Ammon's horn (tissue), 1 donor: ENCODE data around the gene CRHR2.

Source experiments
- DNase-seq: peaks from one replicate; pipeline ENCODE4 v3.0.0-alpha.2; 2016; ENCODE audit warnings: low spot score

Gene CRHR2

DNA sequence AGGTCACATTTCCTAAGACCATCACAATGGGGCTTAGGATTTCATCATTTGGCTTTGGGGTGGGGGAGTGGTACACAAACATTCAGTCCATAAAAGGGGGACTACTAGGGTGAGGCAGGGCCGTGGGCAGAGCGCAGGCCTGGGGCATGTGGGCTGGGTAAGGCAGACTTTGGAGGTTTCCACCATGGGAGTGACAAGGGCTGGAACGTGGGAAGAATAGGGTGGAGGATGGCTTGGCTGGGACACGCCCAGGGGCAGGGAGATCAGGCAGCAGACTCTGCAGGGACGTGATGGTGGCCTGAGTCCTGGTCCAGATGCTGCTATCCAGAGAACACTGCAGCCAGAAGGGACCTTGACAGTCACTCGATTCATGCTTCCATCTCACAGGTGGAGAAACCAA is 24.7 kb upstream of the CRHR2 start:
- no peak for DNase-seq

DNA sequence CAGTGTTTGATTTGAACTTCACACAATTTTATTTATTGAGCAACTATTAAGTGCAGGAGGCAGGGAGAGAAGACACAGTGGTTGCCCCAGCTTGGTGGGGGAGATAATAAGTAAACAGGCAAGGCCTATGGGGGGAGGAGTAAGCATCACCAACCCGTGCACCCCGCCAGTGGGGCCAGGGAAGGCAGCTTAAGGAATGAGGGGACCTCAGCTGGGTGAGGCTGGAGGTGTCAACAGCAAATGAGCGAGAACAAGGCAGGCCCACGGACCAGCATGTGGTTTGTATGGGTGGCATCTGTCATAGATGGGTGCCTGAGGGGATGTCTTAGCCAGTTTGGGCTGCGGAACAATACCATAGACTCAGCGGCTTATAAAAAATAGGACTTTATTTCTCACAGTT is 24.1 kb upstream of the CRHR2 start:
- DNase-seq = no peak

DNA sequence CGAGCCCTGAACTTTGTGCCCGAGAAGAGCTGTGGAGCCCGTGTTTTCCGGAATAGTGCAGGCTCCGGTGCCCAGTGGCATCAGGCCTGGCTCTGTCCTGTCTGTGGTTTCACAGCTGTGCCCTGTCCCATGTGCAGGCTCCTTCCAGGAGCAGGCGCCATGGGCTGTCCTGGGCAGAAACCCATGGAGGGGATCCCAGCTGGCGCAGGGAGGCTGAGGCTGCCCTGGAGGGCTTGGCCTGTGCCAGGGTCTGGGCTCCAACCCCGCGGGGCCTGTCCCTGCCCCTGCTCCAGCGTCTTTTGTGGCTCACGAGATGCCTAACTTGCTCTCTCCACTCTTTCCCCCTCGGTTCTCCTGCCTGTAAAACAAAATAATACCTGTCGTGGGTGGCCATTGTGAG is 23.3 kb upstream of the CRHR2 start:
- DNase-seq = no peak

DNA sequence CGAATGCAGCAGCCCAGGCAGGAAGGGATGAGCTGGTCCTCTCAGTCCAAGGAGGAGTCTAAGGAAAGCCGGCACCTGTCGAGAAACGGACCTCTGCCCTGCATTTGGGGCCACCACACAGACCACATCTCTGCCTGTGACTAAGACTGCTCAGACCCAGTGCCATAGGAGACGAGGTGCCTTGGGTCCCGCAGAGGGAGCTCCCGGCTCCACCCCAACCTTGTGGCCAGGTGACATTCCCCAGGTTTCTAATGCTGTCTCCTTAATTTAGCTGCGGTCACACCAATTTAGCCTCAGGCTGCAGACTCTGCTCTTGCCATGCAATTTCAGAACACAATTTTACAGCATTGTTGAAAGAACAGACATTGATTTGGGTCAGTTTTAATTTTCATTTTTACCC is 22.8 kb upstream of the CRHR2 start:
- DNase-seq = no peak

DNA sequence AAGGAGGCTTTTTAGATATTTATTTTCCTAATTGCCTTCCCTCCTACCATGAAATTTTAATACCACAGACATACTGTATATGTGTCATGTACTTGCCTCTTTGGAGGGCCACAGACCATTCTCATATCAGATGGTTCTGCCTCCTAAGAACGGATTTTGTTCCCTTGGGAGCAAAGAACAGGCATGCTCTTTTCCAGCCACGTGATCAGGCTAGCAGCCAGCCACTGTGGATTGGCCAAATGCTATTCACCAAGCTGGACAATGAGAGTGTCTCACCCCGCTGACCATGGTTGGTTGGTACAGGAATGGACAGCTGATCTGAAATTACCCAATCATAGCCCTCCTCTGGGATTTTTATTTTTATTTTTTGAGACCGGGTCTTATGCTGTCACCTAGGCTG is 21.5 kb upstream of the CRHR2 start:
- DNase-seq = no peak

DNA sequence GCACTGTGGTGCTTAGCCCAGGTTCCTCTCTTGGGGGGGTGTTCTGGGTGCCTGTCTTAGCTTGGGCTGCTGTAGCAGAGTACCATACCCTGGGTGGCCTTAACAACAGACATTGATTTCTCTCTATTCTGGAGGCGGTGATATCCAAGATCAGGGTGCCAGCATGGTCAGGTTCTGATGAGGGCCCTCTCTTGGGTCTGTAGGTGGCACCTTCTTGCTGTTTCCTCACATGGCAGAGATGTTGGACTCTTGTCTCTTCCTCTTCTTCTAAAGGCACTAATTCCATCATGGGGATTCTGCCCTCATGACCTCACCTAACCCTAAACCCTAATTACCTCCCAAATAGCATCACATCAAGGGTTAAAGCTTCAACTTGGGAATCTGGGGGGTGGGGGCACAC is 19.9 kb upstream of the CRHR2 start:
- no peak for DNase-seq

DNA sequence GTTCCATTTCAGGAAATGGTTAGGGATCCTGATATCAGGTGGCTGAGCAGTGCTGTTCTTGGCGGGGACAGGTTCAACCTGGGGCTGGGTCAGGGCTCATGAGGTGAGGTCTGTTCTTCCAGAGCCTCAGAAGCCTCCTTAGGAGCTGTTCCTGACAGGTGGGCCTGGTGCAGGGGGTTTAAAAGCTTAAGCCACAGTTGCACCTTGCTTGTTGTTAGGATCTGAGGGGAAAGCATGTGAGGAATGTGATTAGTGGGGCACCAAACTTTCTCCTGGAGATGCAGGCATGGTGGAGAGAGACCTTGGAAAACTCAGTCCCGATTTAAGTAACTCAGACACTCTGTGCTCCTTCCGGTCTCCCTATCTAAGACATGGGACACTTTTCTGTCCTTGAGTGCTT is 18.7 kb upstream of the CRHR2 start:
- no peak for DNase-seq

DNA sequence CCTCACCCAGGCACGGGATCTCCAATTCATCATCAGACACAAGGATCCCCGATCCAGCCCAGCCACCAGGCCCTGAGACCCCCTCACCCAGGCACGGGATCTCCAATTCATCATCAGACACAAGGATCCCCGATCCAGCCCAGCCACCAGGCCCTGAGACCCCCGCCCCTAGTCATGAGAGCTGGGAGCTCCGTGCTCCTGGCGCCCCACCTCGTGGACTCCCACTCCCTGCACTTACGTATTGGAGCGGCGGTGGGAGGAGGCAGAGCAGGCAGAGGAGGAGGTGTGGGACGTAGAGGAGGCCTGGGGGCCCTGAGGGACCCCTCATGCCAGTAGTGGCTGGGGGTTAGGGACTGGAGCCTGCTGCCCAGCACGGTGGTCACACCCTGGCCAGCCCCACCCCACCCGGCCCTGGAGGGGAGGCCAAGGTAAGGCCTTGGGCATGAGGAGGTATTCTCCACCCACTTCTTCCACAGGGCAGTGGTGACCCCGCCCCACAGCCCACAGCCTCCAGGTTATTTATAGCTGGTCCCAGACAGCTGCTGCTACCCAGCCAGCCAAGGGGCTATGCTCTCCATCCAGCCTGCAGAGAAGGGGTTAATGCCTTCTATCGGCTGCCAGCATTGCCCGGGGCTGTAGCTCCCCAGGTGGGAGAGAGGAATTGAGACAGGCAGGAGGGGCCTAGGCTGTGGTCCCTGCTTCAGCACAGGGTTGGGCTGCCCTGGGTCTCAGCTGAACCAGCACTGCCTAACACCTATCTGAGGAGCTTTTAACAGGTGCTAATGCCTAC is 17.6 kb upstream of the CRHR2 start:
- DNase-seq = no peak

DNA sequence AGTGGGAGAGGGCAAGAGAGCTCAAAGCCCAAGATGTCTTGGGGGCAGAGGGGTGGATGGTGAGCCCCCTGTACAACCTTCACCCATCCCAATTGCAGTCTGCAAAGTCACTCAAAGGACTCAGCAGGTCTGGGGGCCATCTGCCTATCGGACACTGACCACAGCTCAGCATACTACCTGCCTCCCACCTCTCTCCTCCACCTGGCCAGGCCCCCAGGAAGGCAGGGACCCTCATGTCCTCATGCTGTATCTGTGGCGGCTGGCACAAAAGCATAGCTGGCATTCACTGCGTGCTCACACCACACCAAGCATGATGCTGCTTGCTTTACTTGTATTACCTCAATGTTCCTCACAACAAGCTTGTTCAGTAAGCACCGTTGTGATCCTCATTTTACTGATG is 16.2 kb upstream of the CRHR2 start:
- DNase-seq = no peak

DNA sequence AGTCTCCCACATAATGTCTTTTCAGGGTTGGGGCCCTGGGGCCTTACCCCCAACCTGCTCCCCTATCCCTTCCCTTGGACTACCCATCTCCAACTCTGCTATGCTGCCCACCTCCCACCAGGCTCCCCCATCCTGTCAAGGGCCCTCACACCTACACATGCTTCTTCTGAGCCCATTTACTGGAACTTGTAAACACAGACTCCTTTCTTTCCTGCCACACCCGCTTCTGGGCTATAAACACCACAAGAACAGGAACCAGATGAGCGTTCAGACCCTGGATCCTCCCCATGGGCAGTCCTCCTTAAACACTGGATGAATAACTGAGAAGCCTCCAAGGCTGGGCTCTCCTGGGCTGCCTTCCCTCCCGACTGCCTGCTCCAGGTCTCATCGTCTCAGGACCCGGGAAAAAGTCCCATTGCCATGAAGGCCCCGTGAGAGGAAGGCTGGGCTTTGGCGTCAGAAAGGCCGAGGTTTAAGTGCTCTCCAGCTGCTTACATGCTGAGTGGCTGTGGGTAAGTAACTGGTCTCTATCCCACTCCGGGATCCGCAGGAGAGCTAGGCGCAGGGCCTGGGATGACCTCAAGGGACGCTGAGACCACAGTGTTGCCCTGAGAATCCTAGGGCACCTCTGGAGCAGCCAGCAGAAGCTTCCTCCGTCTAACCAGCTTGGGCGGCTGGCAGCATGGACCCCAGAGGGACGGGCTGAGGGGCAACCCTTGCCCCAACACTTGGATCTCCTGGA is 15.6 kb upstream of the CRHR2 start:
- DNase-seq = no peak

DNA sequence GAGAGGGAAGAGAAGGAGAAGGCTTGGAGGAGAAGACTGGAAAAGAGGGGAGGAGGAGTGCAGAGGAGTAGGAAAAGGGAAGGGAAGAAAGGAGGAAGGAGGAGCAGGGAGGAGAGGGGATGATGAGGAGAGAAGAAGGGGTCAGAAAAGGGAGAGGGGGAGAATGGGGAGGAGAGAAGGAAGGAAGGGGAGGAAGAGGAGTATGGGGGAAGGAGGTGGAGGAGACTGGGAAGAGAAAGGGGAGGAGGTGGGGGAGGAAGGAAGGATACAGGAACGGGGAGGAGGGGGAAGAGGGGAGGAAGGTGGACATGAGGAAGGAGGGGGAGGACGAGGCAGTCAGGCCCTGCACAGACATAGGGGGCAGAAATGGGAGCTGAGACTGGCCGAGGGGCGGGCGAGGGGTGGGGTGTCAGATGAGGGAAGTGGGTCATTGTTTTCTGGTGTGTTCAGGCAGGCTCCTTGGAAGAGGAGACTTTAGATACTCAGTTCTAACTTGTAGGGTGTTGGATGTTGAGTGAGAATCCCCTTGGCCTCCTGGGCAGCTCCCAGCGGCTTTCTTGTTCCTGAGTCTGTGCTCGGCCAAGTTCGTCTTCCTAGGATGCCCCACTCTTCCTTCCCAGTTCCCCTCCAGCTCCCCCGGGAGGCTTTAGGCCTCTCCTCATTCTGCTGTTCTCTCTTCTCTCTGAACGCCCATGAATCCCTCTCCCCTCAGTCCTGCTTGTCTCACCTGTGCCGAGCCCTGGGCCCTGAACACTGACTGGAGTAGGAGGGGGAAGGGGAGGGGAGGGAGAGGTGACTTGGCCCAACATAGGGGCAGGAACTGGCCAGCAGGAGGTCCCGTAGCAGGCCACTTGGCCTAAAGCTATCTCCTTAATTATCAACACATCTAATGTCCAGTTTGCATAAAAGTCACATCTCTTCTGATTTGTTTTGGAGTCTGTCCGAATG is 12.8 kb upstream of the CRHR2 start:
- DNase-seq = no peak

DNA sequence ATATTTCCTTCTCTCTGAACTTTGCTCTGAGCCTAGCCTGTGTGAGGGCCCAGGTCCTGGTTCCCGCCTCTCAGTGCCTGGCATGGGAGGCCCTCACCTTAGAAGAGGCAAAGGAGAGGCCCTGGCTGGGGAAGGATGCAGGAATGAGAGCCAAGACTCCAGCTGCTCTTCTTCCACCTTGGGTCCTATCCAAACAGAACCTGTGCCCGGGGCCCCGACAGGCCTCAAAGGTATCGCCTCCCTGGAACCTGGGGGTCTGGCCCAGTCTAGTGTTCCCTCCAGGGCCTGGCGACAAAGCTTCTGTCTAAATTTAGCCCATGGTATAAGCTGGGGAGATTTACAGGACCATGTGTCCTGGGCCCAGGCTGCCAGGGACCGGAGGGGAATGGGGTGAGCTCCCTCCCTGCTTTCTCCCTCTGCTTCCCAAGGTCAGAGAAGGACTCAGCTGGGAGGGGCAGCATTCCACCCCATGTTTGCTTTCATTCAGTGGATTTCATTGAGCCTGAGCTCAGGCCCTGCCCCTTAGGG is 12.0 kb upstream of the CRHR2 start:
- DNase-seq = no peak

DNA sequence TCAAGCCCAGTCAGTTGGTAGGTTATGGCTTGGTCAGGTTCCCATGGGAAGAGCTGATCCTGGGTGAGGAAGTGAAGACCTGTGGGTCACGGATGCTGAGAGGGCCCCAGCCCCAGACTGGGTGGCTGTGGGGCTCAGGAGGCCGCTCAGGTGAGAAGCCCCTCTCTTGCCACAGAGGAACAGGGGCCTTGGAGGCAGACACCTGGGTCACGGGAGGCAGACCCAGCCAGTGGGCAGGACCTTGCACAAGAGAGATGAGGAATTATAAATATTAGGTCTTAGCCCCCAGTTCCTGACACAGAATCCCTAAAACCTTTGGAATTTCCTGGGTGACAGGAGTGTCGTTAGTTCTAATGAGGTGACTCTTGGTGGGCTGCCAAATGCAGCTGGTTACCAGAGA is 10.6 kb upstream of the CRHR2 start:
- no peak for DNase-seq

DNA sequence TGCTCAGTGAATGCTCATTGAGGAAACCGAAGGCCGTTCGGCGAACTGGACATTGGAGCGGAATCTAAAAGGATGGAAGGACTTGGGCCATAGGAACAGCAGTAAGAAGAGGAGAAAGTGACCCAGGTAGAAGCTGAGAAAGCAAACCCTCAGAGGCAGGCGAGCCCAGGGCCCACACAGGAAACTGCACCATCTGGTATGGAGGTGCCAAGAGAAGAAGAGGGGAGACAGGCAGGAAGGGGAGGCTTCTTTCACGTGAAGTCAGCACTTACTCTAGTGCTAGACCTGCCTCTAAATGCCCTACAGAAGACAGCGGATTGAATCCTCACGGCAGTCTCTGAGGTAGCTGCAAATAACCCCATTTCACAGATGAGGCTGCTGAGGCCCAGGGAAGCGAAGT is 10.2 kb upstream of the CRHR2 start:
- no peak for DNase-seq

DNA sequence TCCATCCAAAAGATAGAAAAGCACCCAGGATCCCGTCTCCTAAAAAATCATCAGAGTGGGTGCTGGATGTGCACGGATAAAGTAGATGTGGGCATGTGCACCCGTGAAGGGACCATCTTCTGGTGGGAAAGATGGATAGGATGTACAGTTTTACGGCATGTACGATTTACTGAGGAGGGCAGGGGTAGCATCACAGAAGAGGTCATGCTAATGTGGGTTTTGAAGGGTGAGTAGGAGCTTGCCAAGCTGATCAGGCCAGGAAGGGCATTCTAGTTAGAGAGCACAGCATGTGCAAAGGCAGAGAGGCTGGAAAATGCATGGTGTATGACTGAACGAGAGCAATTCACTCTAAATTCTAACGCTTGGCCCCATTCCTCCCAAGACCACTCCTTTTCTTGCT is 7.8 kb upstream of the CRHR2 start:
- DNase-seq = no peak

DNA sequence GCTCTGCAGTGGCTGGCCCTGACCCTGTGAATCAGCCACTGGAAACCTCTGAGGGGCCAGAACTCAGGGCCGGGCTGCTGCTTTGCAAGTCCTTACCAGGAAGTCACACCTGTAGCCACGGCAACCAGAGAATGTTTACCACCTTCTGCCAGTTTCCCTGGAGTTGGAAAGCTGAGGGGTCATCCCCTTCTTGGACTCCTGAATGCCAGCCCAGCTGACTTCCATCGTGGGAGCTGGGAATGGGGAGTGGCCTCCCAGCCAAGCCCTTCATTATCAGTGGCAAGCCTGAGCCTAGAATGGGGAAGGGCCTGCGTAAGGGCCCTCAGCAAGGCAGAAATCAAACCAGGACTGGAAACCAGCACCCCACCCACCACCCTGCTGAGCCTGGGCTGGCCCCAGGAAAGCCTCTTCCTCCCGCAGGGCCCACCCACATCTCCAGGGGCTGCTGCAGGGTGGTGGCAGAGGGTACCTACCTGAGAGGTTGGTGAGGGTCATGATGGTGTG is 6.5 kb upstream of the CRHR2 start:
- DNase-seq = no peak

DNA sequence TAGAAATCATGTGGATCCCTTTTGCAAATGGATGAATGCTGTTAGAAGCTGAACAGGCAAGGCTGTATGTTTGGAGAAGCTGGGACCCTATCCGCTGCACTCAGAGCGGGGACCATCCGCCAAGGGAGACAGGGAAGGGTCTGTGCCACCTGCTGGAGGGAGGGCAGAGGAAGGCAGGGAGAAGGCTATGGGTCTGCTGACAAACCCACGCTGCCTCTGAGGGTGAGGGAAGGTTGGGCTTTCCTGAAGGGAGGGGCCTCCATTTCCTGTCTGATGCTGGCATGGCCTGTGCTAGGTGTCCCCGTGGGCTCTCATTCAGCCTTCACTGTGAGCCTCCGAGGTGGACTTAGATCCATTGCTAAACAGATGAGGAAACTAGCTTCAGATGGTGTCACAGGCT is 5.3 kb upstream of the CRHR2 start:
- DNase-seq = no peak

DNA sequence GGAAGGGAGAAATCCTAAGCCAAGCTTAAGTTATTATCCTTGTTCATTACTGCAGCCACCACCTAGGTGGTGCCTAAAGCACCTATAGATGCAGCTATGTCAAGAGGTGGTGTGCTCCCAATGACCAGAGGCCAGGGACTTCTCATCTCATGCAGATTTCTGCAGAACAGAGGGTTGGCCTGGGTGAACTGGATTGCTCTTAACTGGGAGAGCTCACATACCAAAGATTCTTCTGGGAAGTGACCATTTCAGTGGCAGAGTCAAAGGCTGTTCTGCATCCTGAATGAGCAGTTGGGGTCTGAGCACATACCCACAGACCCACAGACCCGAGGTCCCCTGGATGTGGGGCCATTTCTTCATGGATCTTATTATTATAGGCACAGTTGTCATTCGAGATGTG is 2.1 kb upstream of the CRHR2 start:
- no peak for DNase-seq

DNA sequence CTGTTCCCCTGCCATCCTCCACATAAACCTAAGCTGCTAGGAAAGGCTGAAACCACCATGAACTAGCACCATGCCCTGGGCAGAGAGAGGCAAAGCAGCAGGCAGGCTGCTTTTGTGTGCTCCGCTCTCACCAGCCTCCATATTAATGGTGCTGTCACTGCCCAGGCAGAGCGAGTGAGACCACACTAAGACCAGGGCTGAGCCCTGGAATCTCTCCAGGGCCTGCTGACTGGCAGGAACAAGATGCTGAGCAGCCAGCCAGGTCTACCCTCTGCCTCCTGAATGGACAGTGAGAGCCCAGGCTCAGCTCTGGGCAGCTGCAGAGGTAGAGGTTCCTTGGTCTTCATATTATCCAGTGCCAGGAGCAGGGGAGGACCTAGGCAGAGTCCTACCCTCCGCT is 1.6 kb upstream of the CRHR2 start:
- no peak for DNase-seq

DNA sequence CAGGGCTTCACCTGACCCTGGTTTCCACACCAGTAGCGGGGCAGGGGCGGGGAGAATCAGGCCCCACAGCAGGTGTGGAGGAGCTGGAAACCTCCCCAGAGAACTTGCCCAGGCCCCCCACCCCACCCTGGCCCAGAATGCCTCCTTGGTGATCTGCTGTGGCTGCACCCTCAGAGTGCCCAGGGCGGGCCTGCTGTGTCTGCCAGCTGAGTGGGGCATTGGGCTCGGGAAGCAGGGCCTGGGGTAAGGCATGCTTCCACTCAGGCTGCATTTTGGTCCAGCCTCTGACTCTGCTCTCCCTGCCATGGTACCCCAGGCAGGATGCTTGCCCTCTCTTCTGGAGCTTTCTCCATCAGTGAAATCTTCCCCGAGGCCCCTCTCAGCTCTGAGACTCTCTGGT is 1.1 kb upstream of the CRHR2 start:
- DNase-seq = no peak

DNA sequence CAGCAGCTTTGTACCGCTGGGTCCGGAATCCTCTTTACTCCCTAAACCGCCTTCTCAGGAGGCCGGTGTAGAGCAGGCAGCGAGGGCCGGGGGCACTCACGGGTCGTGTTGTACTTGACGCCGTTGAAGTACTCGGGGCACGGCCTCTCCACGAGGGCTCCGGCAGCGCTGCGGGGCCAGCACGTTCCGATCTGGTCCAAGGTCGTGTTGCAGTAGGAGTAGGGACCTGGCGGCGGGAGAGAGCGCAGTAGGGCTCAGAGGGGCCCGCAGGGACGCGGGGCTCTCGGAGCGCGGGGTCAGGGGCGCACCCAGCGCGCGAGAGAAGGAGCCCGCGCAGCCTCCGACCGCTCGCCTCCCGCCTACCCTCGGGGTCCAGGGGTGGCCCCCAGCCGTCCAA is 443 bp downstream of the CRHR2 start:
- DNase-seq = no peak

DNA sequence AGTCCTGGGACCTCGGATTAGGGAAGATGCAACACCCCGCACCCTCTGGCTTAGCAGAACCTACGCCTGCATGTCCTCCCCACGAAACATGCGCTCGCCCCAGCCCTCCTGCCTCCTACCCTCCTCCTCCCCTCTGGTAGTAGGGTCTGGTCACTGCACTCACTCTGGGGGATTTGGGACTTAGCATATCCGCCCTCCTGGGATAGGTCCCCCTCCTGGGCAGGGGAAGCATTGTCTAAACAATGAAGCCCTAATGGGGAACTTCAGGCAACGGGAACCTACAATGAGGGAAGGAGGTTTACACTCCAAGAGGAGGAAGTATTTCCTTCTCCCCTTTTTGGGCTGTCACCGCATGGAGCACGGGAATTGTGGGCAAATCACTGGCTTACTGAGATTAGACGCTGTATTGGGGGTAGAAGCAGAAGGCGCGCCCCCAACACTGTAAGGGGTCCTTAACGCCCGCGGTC is 892 bp downstream of the CRHR2 start:
- no peak for DNase-seq
